ENCODE data around the gene SNX1. TPM values are rescaled to one million over a fixed set of nuclear protein-coding genes. Genes with fewer than 3 reads are reported as not detected.
"Not testable (repeated sequence)": the region's sequence is repeated elsewhere in the genome, so short reads cannot be mapped to it uniquely, and the experiment has no call there.

The SNX1 gene
- total RNA-seq, 1 donor from 2014 or later = 66.2 TPM

DNA sequence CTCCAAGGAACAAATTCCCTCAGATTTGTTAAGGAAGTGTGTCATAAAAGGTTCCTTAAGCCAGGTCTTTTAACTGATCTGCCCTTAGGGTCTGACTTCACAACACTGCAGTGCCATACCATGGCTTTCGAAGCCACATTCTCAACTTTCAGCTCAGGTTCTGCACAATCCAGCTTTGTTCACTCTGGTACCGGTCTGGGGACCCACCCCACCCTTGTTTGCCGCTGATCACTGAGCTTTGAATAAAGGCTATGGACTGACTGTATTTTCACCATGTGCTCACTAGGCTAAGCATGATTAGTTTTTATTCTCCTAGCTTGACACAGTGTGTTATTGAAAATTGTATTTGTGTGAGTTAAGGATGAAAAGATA is 15.9 kb downstream of the SNX1 start:
- ATAC-seq (peak; percentile 37), DNase-seq (ENCODE audit: low spot score) (no peak)

DNA sequence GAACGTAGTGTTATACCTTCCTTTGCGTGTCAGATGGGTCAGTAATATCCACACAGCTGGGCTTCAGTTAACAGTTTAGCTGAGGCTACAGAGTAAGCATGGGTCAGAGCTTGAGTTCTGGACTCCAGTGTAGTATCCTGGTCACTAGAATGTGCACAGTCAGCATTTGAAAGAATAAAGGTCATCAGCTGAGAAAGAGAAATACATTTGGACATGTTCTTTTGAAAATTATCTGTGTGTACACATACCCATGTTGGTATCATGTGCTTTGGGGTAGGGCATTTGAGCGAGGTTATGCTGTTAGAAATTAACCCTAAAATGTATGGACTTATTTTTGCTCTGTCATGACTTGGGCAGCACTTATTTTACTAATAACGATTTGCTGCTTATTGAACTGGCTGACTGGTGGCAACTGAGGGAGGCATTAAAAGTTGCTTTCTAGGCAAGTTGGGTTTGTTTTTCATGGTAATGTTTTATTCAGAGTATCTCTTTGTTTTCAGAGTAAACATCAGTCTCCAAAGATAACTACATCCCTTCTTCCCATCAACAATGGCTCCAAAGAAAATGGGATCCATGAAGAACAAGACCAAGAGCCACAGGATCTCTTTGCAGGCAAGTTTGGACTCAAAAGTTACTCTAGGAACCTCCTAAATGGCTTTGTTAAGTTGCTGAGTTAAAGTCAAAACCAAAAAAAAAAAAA is 16.4 kb downstream of the SNX1 start:
- DNase-seq (ENCODE audit: low spot score) (no peak), ATAC-seq (peak; percentile 89)

DNA sequence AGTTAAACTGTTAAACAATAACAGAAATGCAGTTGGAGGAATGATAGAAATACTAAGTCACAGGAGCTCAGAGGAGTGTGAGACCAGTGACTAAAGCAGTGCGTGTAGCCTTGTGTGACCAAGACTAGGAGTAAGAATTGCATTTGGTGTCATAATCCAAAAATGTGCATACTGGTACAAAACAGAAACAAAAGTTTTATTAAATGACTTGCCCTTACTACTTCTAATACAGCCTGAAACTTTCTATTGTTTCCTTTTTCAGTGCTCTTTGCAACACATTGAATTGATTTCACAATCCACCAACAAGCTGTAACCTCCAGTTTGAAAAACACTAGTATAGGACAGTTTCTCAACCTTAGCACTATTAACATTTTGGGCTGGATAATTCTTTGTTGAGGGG is 17.1 kb downstream of the SNX1 start:
- peak; percentile 54 for ATAC-seq
- no peak for DNase-seq (ENCODE audit: low spot score)

DNA sequence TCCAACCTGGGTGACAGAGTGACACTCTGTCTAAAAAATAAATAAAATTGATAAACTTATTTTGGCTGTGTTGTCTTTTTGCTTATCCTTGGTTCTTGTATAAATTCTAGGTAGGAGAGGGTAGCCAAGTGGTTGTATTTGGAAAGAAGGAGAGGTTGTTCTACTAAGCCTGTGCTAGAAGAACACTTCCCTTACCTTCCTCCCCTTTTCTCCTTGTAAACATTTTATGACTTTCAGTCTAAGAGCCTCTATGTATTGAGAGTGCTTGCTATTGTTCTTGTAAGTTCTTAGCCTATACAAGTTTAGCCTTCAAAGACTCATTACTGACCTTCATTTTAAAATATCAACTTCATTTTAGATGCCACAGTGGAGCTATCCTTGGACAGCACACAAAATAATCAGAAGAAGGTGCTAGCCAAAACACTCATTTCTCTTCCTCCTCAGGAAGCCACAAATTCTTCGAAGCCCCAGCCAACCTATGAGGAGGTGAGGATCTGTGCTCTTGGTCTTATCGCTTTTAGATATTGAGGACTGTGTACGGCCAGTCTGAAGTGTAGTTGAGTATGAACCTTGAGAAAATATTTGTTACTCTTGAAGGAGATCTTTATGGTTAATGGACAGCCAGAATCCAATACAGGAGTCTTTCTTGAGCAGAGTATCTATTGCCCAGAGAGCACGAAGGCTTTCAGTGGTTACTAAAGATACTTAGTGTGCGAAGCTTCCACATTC is 22.1 kb downstream of the SNX1 start:
- ATAC-seq (no peak), DNase-seq (ENCODE audit: low spot score) (no peak)

DNA sequence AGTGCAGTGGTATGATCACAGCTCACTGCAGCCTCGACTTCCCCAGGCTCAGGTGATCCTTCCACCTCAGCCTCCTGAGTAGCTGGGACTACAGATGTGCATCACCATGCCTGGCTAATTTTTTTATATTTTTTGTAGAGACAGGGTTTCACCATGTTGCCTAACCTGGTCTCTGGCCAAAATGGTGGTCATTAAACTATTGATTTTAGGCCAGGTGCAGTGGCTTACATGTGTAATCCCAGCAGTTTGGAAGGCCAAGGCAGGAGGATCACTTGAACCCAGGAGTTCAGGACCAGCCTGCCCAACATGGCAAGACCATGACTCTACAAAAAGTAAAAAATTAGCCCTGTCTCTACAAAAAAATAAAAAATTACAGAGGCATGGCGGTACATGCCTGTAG is 24.5 kb downstream of the SNX1 start:
- ATAC-seq = peak; percentile 59
- not testable (repeated sequence) for DNase-seq (ENCODE audit: low spot score)

DNA sequence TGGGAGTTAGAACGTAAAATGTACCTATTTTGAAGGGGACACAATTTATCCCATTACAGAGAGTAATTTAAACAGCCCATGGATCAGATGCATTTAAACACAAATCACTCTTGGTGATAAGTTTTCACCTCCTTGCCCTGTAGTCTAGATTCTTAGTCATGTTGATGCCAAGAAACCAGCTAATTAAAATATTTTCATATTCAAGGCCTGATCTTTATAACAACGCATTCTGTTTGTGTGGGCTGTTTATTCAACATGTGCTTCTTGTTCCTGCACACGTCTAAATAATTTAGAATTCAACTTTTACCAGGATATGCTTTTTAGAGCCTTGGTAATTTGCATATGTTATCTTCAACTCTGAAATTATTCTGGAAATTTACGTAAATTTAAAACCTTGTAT is 25.8 kb downstream of the SNX1 start:
- ATAC-seq = no peak

DNA sequence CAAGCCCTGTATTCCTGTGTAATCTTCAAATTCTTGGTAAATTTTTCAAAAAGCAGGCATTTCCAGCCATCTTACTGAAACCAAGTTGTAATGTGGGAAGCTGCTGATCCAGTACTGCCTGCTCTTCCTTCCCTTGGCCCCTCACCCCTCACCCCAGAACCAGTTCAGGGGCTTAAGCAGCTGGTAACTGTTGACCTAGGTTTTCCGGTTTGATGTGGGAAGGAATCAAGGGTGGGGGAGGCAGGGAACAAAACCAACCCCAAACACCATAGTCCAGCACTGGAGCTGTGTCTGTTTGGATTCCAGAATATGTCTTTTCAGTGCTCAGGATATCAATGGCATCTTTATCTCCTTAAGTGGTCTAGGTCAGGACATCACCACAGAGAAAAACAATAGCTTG is 26.7 kb downstream of the SNX1 start:
- no peak for DNase-seq (ENCODE audit: low spot score)
- ATAC-seq = no peak

More for the DNA sequence above, 25.8 kb downstream of the SNX1 start:
- DNase-seq (ENCODE audit: low spot score) = no peak

DNA sequence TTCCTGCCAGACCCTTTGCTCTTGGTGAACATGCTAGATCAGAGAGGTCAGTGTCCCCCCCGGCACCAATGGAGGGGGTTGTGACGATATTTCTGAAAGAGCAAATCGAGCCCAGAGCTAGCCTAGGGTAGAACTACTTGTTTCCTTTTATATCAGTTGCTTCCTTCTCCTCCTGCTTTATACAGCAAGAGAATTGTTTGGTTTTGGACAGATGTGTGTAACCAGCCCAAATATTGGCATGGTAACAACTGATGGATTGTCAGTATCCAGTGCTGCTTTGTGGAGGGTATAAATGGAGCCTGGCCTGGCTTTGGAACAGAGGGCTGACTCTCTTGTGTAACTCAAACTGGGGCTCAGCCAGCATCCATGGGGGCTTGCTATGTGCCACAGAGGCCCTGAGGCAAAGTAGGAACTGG is 27.2 kb downstream of the SNX1 start:
- DNase-seq (ENCODE audit: low spot score) (no peak), ATAC-seq (peak; percentile 28)

DNA sequence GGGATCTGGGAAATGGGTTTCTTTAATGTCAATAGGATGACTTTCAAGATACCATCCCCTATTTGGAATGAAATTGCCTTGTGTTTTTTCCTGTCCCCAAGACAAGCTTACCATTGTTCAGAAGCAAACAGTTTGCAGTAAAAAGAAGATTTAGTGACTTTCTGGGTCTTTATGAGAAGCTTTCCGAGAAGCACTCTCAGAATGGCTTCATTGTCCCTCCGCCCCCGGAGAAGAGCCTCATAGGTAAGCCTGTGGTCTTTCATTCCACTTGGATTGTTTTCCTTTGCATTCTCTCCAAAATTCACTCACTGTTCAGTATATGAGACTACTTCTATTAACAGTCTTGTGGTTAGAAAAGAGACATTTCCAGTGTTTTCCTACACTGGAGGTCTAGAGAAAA is 30.2 kb downstream of the SNX1 start:
- no peak for ATAC-seq

DNA sequence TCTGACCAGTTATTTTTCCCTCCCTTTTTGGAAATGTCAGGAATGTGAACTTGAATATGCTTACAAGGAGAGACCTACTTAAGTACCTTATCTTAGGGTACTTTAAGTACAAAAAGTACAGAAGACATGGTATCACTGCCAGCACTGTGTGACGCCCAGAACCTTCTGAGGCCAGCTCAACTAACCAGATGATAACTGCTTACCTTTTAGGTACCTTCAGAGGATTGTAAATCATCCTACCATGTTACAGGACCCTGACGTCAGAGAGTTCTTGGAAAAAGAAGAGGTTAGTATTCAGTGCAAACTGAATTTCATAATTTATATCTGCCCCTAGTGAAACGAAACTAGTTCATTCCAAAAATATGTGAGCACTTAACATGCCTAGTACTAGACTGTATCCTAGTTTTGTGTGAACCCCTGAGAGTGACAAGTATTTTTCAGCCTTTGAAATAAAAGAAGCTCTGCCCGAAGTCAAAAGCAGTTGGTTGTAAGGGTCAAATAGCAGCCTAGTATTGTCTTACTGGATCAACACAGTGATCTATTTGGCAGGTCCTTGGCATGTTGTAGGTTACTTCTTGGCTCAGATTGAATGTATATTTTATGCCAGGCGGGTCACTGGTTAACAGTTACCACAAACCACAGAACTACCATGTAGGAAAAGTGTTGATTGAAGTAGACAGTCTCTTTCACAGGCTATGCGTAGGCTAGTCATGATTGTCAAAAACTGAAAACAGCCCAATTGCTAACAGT is 31.9 kb downstream of the SNX1 start:
- no peak for DNase-seq (ENCODE audit: low spot score)
- no peak for ATAC-seq

More for the DNA sequence above, 30.2 kb downstream of the SNX1 start:
- no peak for DNase-seq (ENCODE audit: low spot score)

DNA sequence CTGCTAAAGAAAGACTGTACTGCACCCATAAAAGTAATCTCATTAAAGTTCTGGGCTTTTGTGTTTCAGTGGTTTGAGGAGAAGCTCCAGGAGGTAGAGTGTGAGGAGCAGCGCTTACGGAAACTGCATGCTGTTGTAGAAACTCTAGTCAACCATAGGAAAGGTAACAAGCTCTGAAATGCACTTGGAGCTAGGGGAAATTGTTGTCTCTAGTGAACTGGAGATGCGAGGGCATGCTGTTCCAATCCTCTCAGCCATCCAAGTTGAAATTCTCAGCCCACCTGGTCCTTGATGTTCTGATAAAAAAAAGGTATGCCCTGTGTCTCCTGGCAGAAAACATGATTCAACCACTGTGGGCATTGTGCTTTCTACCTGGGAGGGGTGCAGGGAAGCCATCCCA is 34.4 kb downstream of the SNX1 start:
- ATAC-seq (no peak), DNase-seq (ENCODE audit: low spot score) (no peak)

DNA sequence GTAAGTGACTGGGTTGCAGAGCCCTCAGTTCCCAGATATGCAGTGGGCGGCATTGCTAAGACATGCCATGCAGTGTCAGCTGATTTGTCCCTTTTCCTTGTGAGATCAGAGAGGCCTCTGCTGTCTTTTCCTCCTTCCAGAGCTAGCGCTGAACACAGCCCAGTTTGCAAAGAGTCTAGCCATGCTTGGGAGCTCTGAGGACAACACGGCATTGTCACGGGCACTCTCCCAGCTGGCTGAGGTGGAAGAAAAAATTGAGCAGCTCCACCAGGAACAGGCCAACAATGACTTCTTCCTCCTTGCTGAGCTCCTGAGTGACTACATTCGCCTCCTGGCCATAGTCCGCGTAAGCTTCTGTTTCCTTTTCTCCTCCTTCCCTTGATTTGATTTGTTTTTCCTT is 35.8 kb downstream of the SNX1 start:
- ATAC-seq (no peak), DNase-seq (ENCODE audit: low spot score) (no peak)

DNA sequence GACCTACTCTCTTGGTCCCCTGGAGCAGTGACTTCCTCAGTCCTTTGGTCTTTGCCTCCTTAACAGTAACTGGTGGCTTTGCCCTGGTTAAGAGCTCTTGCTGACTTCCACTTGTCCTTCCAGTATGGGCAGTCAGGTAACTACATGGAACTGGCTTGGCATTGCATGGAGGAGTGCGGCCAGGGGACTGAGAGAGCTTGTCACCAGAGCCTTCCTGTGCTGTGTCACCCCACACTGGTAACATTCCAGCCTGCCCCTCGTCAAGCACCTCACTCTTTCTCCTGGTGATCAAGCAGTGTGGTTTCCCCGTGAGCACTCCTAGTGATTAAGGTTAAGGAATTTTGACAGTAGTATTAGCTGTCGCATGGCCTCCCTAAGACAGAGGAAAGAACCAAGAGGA is 36.4 kb downstream of the SNX1 start:
- ATAC-seq (no peak), DNase-seq (ENCODE audit: low spot score) (no peak)

DNA sequence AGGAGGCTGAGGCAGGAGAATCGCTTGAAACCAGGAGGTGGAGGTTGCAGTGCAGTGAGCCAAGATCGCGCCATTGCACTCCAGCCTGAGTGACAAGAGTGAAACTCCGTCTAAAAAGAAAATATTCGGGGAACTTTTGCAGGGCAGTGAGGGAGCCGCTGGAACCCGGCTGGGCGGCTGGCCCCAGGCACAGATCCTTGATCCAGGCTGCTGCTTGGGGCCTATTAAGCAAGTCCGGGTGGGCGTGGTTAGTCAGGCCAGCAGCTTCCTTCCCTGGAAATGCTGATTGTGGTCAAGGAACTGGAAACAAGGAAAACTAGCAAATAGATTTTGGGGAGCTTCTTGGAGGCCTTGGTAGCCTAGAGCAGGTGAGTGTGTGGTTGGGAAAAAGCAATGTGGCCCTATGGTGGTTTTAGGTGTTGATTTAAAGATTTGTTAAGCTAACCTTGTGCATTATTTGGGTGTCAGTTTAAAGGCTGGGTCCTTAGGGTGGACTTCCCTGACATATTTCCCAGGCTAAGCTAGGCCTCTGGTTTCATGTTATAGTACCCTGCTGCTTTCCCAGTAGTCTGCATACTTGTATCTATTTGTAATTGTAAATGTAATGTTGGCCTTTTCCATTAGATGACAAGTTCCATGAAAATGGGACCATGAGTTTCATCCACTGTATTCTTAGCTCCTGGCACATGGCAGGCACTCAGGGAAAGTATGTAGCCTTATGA is 38.0 kb downstream of the SNX1 start:
- DNase-seq (ENCODE audit: low spot score) (no peak), ATAC-seq (no peak)

DNA sequence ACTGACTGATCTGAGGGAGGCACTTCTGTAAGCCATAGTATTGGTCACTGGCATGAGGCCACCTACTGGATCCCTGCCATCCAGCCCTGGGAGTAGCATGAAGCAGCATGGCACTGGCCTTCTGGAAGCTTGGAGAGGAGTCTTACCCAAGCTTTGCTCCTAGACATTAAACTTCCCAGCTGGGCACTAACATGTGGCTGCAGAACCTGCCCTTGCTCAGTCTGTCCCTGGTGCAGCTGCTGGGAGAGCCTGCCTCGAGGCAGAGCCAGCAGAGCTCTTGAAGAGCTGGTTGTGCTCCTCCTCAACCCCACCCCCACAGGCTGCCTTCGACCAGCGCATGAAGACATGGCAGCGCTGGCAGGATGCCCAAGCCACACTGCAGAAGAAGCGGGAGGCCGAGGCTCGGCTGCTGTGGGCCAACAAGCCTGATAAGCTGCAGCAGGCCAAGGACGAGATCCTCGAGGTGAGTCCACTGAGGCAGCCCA is 38.6 kb downstream of the SNX1 start:
- ATAC-seq (peak; percentile 52), DNase-seq (ENCODE audit: low spot score) (peak; percentile 49)

DNA sequence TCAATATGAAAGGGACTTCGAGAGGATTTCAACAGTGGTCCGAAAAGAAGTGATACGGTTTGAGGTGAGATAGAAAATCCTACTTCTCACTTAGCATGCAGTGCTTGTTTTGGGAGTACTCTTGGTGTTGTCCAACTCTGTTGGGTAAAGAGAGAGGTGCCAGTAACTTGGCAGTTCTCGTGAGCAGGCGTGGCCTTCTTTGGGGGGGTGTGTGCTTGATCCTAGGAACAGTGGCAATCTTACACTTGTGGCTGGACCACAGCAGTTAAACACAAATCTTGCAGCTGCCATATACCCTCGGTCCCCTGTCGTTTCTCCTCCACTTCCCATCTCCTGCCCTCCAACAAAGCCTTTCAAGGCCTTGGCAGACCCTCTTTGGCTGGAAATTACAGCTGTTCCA is 40.6 kb downstream of the SNX1 start:
- no peak for ATAC-seq
- DNase-seq (ENCODE audit: low spot score) = no peak

DNA sequence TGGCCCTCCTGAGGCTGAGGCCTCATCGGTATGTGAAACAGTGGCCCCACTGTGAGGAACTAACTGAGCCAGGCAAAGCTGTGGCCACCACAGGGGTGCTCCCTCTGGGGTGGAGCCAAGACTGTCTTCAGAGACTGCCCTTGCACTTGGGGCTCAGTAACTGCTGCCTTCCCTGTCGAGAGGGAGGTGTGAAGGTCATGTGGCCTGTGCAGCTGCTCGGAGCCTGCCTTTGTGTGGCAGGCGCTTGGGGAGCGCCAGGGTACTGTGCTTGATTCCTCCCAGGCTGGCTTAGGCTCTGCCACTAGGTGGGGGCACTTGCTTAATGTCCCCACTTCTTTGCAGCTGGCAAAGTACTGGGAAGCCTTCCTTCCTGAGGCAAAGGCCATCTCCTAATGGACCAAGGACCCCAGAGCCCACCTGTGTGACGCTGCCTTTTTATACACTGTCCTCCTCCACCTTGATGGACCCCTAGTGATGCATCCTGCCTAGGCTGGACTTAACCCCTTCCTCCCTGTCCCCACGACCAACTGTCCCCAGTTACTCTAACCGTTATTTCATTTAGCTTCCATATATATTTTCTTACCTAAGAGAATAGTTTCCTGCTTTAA is 41.5 kb downstream of the SNX1 start:
- DNase-seq (ENCODE audit: low spot score) = no peak

DNA sequence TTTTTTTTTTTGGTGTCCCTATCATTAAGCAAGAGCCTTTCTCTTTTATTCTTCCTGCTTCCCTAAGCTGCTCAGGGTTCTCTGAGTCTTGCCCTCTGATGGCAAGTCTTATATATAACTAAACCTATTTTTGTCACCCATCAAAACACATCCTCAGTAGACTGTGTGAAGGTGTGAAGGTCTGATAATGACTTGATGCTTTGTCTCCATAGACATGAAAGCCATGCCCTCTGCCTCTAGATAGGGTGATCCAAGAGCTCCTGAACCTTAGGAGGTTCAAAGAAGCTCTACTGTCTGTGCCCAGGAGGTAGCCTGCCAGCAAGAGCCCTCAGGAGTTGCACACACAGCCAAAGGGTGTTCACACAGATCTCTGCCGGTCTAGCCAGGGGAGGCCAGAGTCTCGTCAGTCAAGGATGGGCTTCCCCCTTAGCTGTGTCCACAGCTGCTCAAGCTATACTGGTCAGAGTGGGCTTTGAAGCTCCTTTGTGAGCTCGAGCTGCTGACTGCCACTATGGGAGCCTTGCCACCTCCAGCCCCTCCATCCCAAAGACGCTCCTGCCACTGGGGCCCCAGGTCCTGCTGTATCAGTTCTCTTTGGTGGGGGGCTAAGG is 42.7 kb downstream of the SNX1 start:
- DNase-seq (ENCODE audit: low spot score) (no peak), ATAC-seq (no peak)

More for the DNA sequence above, 41.5 kb downstream of the SNX1 start:
- peak; percentile 59 for ATAC-seq

DNA sequence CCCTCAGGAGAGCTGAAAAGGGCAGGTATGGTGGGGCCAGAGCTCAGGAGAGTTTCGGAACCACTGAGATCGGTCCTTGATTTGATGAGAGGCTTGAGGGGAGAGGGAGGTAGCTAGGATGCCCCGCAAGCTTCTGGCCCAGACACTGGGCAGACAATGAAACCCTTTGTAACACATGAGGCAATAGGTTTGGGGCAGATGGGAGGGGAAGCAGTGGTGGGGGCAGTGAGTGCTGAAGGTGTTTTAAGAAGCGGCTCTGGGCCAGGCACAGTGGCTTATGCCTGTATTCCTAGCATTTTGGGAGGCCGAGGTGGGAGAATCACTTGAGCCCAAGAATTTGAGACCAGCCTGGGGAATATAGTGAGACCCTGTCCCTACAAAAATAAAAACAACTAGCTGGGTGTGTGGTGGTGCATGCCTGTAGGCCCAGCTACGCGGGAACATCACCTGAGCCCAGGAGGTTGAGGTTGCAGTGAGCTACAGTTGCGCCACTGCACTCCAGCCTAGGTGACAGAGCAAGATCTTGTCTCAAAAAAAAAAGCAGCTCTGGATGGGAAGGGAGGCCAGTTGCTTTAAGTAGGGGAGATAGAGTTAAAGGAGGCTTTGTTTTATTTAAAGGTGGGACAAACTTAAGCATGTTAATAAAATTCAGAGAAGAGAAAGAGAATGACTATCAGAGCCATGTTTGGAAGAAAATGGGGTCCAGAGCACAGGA is 46.2 kb downstream of the SNX1 start:
- no peak for DNase-seq (ENCODE audit: low spot score)
- no peak for ATAC-seq

DNA sequence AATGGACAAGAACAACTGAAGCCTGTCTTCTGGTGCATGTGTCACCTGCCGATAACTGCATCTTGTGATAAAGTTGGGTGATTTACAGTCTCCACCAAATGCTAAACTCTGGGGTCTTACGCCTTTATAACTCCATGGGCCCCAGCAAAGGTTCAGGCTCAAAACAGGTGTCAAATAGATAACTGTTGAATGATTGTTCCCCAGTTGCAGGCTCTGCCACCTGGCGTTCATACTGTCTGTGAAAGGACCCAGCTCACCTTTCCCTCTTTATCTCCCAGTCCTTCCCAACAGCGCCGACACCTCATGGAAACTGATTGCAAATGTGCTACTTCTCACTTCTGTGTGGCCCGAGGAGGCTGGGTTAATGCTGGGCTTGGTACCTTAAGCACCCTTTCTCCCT is 47.5 kb downstream of the SNX1 start:
- no peak for ATAC-seq
- no peak for DNase-seq (ENCODE audit: low spot score)

All from left lobe of liver (tissue), 2 donors.